Putamen (tissue), 1 donor: Measurements from ENCODE around the gene ADAM22.

Experiments
- DNase-seq: peaks from one replicate; pipeline ENCODE4 v3.0.0-alpha.2; 2016; ENCODE audit warnings: low spot score

Gene ADAM22

DNA sequence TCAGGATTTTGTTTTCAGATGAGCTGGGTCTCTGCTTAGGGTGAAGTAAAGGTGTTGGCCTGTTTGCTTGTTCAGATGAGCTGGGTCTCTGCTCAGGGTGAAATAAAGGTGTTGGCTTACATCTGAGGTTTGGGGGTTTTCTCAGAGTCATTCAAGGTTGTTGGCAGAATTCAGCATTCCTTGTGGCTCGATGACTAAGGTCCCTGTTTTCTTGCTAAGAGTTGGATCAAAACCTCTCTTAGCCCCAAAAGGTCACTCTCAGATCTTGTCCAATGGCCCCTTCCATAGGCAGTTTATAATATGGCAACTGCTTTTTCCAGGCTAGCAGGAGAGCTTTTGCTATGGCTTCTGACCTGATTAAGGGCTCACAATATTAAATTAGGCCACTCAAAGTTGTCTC lies 106.6 kb downstream of the ADAM22 start:
- no peak for DNase-seq

DNA sequence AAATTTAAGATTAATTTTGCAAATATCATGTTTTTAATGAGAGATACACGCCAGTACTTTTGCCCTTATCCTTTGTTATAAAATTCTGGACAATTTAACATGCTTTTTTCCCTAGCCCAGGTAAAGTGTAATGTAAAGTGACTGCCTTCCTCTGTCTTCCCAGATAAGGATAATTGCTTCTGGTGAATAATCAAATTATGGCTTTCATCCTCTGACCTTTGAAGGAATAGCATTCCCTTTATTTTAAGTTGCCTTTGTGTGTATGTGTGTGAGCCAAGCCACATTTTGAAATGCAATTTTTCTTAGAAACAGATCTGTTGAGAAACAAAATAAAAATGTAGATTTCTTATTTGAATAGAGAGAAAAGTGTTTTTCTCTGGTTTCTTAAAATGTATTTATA lies 107.5 kb downstream of the ADAM22 start:
- DNase-seq: no peak

DNA sequence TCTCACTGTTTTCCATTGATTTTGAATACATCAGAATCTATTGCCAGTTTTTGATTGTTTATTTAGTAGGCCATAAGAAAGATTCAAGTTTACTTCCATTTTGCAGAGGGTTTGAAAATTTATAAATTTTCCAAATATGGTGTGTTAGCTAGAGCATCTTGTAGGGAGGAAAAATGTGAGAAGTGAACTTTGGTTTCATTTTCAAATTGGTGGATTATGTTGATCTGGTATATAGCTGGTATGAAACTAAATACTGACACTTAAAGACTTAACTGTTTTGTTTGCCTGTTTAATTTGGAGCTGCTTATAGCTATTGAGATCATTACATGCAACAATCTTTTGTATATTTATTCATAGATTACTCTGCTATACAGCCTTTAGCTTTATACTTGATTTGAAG lies 108.1 kb downstream of the ADAM22 start:
- no peak for DNase-seq

DNA sequence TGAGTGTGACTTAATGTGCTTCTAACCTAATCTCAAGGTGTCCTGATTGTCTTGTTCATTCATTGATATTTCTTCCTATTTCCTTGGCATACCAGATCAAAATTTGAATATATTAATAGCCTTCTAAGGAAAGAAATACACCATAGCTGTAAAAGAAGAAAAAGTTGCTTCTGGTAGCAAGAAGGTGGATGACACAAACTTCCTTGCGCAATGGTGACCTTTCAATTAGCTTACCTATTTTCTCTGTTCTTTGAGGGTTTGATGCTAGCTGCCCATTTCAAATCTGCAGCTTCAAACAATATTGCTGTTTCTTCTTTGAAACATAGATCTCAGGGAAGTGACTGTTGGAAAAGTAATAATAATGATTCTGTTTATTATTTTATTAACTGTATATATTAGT lies 108.8 kb downstream of the ADAM22 start:
- DNase-seq: no peak

DNA sequence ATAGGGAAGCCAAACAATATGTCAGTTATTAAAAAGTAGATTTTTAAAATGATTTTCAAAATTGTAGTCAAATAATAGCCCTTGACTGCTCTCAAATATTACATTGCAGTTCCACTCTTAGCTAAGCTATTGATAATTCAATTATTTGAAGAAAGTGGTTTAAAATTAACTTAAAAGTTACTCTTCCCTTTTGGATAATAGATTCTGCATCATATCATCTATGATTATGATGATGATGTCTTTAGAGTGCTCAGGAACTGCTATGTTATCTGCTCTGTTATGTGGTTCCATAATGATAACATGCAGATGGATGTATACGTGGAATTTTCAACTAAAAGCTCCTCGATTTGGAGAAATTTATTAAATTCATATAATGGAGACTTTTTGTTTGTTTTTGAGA lies 110.0 kb downstream of the ADAM22 start:
- DNase-seq: no peak

GRCh38 chr7:88046839-88047573 lies 113.0 kb downstream of the ADAM22 start:
- DNase-seq: no peak

DNA sequence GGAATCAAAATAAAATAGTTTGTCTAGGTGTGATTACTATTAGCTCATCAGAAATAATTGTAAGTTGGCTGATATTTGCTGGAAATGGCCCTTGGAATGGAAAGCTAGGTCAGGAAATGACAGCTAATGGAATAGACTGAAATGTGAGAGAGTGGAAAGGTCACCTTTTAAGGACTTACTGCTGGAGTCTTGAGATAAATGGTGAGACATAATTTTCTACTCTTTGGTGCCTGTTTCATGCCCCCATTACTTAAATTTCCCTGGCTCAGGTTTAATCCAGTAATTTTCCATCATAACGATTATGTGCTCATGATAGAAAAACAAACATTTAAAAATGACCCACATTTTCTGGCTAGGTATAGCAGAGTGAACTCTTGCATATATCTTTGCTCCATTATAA lies 123.6 kb downstream of the ADAM22 start:
- DNase-seq: no peak

DNA sequence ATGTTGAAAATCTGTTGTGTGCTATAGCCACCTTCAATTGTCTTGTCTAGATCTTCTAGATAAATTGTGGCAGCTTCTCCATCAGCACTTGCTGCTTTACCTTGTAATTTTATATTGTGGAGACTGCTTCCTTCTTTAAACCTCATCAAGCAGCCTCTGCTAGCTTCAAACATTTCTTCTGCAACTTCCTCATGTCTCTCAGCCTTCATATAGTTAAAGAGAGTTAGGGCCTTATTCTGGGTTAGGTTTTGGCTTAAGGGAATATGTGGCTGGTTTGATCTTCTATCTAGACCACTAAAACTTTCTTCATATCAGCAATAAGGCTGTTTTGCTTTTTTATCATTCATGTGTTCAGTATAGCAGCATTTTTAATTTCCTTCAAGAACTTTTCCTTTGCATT lies 128.2 kb downstream of the ADAM22 start:
- no peak for DNase-seq

- no peak for DNase-seq
These were observed 135.0 kb downstream of the ADAM22 start for GRCh38 chr7:88069093-88069492.

GRCh38 chr7:88071994-88072714 lies 138.1 kb downstream of the ADAM22 start:
- DNase-seq: no peak

DNA sequence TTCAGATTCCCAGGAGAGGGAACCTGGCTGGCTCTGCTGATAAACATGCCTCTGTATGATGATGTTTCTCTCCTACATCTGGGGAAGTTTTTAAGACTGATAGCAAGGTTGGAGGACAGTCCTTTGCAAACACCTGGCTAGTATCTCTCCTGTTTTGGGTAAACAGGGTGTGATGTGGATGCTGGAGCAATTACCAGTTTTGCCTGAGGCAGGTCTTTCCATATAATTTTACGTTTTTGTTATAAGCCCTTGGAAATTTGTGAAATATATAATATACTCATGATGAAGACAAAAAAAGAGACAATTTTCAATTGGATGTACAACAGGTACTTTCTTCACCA lies 138.6 kb downstream of the ADAM22 start:
- no peak for DNase-seq

DNA sequence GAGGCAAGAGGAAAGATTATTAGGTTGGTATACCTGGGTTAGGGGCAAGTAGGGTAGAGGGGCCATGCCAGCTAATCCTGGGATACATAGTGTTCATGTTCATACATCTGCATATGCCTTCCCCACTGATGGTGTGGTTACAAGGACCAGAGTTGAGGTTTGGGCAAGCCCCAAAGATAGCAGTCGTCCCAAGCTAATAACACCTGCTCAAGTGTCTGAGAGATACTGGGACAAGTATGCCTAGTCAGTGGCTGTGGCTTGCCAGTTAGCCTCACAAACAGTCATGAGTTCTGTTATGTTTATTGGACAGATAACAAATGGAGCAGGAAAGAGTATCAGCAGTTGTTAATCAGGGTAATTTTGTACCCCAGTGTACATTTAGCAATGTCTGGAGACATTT lies 139.6 kb downstream of the ADAM22 start:
- no peak for DNase-seq

DNA sequence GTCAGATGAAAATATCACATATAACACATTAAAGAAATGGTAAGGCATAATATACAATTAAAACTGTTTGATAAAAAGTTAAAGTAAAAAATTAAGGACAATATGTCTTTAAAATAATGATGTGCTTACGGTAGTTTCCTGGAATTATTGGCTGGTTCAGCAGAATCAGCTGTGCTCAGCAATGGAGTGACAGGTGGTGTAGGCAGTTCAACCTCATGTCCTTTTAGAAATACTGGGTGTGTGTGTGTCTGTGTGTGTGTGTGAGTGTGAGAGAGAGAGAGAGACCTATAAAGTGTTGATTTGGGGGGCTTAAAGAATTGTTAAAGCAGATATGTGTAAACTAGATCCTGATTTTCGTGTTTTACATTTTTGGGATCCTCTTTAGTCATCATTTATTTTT lies 141.2 kb downstream of the ADAM22 start:
- DNase-seq: no peak

GRCh38 chr7:88083883-88084282 lies 149.8 kb downstream of the ADAM22 start:
- no peak for DNase-seq

- no peak for DNase-seq
These were observed 155.5 kb downstream of the ADAM22 start for GRCh38 chr7:88089561-88089960.

GRCh38 chr7:88090240-88090639 lies 156.2 kb downstream of the ADAM22 start:
- DNase-seq: no peak

- DNase-seq: no peak
These were observed 156.6 kb downstream of the ADAM22 start for GRCh38 chr7:88090671-88091070.

GRCh38 chr7:88091988-88092675 lies 158.1 kb downstream of the ADAM22 start:
- DNase-seq: no peak

DNA sequence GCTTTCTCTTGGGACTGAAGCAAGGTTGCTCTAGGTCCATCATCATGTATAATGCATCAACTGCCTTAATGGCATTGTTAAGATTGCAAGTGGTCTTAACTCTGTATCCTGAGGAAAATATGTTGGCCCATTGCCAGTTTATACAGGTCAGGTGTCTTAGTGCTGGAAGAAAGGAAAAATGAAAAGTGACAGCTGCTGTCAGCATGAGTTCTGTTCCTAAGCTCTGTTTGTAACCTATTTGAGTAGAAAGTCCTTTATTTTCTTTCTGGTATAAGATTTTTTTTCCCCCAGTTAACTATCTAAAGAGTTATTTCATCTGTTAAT lies 158.6 kb downstream of the ADAM22 start:
- DNase-seq: no peak

DNA sequence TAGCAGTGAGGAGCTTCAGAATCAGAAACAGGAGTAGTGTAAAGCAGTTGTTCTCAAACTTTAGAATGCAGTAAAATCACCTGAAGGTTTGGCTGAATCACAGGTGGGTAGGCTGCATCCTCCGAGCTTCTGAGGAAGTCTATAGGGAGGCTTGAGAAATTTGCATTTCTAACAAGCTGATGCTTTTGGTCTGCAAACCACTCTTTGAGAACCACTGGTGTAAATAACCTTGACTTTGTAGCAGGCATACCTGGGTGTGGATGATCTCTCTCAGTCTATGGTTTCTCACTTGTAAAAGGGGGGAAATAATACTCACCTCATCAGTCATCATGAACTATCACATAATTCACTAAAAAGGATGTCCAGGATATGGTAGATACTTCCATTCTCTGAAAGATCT lies 167.7 kb downstream of the ADAM22 start:
- DNase-seq: no peak

GRCh38 chr7:88102675-88103074 lies 168.6 kb downstream of the ADAM22 start:
- no peak for DNase-seq

DNA sequence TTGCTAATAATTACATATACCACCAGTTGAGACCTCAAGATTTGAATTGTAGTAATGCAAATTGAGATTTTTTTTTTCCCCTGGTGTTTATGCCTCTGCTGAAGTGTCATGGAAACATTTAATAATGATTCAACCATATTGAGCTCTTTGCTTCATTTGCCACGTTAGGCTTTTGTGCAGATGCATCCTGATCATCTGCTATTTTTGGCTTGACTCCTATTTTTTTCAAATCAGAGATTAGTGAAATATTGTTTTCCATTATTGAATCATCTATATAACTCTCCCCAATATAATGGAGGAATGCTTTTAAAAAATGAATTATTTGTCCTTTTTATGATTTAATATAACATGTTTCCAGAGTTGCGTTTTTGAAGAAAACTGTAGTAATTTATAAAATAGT lies 170.7 kb downstream of the ADAM22 start:
- DNase-seq: no peak

DNA sequence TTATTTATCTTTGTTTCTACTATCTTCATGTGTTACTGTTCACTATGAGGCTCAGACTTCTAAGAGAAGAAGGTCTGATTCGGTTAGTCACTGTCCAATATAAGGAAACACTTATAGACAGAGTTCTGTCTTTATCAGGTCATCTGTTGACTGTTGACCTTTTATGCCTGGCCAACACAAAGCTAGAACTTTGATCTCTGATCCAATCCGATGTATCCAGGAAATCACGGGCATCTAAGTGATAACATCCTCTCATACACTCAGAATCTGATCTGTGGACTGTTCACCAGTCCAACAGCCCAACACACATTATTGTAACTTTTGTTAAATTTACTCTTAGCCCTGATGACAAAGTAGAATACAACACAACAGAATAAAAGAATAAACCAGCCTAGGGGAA lies 171.2 kb downstream of the ADAM22 start:
- DNase-seq: no peak

GRCh38 chr7:88106434-88106833 lies 172.4 kb downstream of the ADAM22 start:
- DNase-seq: no peak
